ENCODE data around the gene TUBA4A.
"Not testable (repeated sequence)": the region's sequence is repeated elsewhere in the genome, so short reads cannot be mapped to it uniquely, and the experiment has no call there.

The TUBA4A gene

GRCh38 chr2:219210886-219211362 lies 42.8 kb downstream of the TUBA4A start:
- no peak for DNase-seq (ENCODE audit: low spot score)

GRCh38 chr2:219210196-219210885 lies 43.4 kb downstream of the TUBA4A start:
- DNase-seq (ENCODE audit: low spot score) = no peak

- DNase-seq (ENCODE audit: low spot score) = no peak
Observed at GRCh38 chr2:219209236-219210195, 44.2 kb downstream of the TUBA4A start.

GRCh38 chr2:219207884-219208740 lies 45.6 kb downstream of the TUBA4A start:
- DNase-seq (ENCODE audit: low spot score) = no peak

- DNase-seq (ENCODE audit: low spot score) = no peak
Observed at GRCh38 chr2:219207134-219207883, 46.4 kb downstream of the TUBA4A start.

- peak; percentile 98 for DNase-seq (ENCODE audit: low spot score)
Observed at GRCh38 chr2:219206328-219207133, 47.2 kb downstream of the TUBA4A start, which contains the start of gene ZFAND2B. TSS of gene ZFAND2B (plus strand) at chr2:219206782. CDS start at chr2:219206988, 206 bp downstream.

- DNase-seq (ENCODE audit: low spot score) = no peak
Observed at GRCh38 chr2:219205981-219206327, 47.8 kb downstream of the TUBA4A start.

GRCh38 chr2:219205165-219205538 lies 48.6 kb downstream of the TUBA4A start:
- DNase-seq (ENCODE audit: low spot score) = no peak

- DNase-seq (ENCODE audit: low spot score) = no peak
Observed at GRCh38 chr2:219204425-219205164, 49.1 kb downstream of the TUBA4A start.

GRCh38 chr2:219201331-219201730 lies 52.4 kb downstream of the TUBA4A start:
- not testable (repeated sequence) for DNase-seq (ENCODE audit: low spot score)

- DNase-seq (ENCODE audit: low spot score) = not testable (repeated sequence)
Observed at GRCh38 chr2:219200502-219201326, 53.0 kb downstream of the TUBA4A start.

Data from germinal center (tissue), 1 donor.